SK-N-SH (cell line): ENCODE measurements around the gene LAMTOR2. TPM values are rescaled to one million over a fixed set of nuclear protein-coding genes. Genes with fewer than 3 reads are reported as not detected.

Experiments used
- CTCF ChIA-PET: fragments of 300-600, 350-600 bp; formaldehyde crosslinking; extraction: SDS; loops from one replicate; lab custom pipeline; 2021; lab: Yijun Ruan, JAX
- POLR2A ChIA-PET: fragments of 350-600 bp; sonication (Branson Sonifier 250); formaldehyde crosslinking; extraction: SDS; loops from one replicate; lab custom pipeline; 2020; ENCODE audit warnings: antibody characterized with exemption, inconsistent platforms; lab: Yijun Ruan, JAX
- DNase-seq: peaks from one replicate; pipeline ENCODE4 v3.0.0; 2012
- H2AFZ ChIP-seq: fragments of 200-600 bp; sonication (generic); 2 replicates; pipeline ENCODE4 v1.8.1; 2016; ENCODE audit warnings: antibody characterized with exemption, mild to moderate bottlenecking, low read depth
- H3F3A ChIP-seq: fragments of 200-600 bp; sonication (generic); replicated peaks from 2 replicates; pipeline ENCODE3; 2016; ENCODE audit warnings: antibody characterized with exemption, mild to moderate bottlenecking; ENCODE audit not compliant: insufficient read depth
- H3K27ac ChIP-seq, 2 experiments: fragments of 200-500 bp in 1 of 2; fragments of 200-600 bp in 1 of 2; sonication (Bioruptor generic) in 1 of 2; sonication (generic), shearing (Covaris generic) in 1 of 2; 2 replicates each; pipeline versions ENCODE4 v1.5.1 to v1.6.1; 2014 to 2016; ENCODE audit warnings: low read depth in 2 of 2, inconsistent platforms in 1 of 2, low read length in 1 of 2, mild to moderate bottlenecking in 1 of 2, mixed read lengths in 1 of 2
- H3K27me3 ChIP-seq: fragments of 200-600 bp; sonication (generic), shearing (Covaris generic); 2 replicates; pipeline ENCODE4 v1.6.1; 2016; ENCODE audit warnings: mixed run types; ENCODE audit not compliant: insufficient read depth
- H3K36me3 ChIP-seq, 2 experiments: fragments of 200-500 bp in 1 of 2; fragments of 200-600 bp in 1 of 2; sonication (Bioruptor generic) in 1 of 2; sonication (generic) in 1 of 2; replicated peaks in 1 of 2; 2 replicates each; pipeline versions ENCODE3 to v1.5.1; 2014 to 2016; ENCODE audit warnings: low read length in 1 of 2, mild to moderate bottlenecking in 1 of 2; ENCODE audit not compliant: insufficient read depth in 2 of 2, control insufficient read depth in 1 of 2
- H3K4me1 ChIP-seq, 2 experiments: fragments of 200-500 bp in 1 of 2; fragments of 200-600 bp in 1 of 2; sonication (Bioruptor generic) in 1 of 2; sonication (generic), shearing (Covaris generic) in 1 of 2; 2 replicates each; pipeline versions ENCODE4 v1.5.1 to v1.6.1; 2014 to 2016; ENCODE audit warnings: low read depth in 1 of 2, low read length in 1 of 2, mixed run types in 1 of 2; ENCODE audit not compliant: insufficient read depth in 2 of 2, control insufficient read depth in 1 of 2
- H3K4me2 ChIP-seq: fragments of 200-600 bp; sonication (generic), shearing (Covaris generic); 2 replicates; pipeline ENCODE4 v1.6.1; 2017; ENCODE audit warnings: mixed run types
- H3K4me3 ChIP-seq, 2 experiments: fragments of 200-500 bp in 1 of 2; fragments of 200-600 bp in 1 of 2; sonication (Bioruptor generic) in 1 of 2; sonication (generic), shearing (Covaris generic) in 1 of 2; 2 replicates each; pipeline versions ENCODE4 v1.5.1 to v1.8.1; 2014 to 2016; ENCODE audit warnings: low read depth in 2 of 2, inconsistent platforms in 1 of 2, low read length in 1 of 2, mild to moderate bottlenecking in 1 of 2, mixed read lengths in 1 of 2, moderate library complexity in 1 of 2
- H3K79me2 ChIP-seq: fragments of 200-600 bp; sonication (generic); 2 replicates; pipeline ENCODE4 v1.8.1; 2017; ENCODE audit warnings: mild to moderate bottlenecking; ENCODE audit not compliant: insufficient read depth
- H3K9ac ChIP-seq: fragments of 200-600 bp; sonication (generic); 2 replicates; pipeline ENCODE4 v1.6.1; 2017; ENCODE audit warnings: mixed run types
- H3K9me2 ChIP-seq: fragments of 200-600 bp; sonication (generic); 2 replicates; pipeline ENCODE4 v1.6.1; 2017; ENCODE audit warnings: mixed run types
- H3K9me3 ChIP-seq: fragments of 200-600 bp; sonication (generic); 2 replicates; pipeline ENCODE4 v1.6.1; 2017; ENCODE audit warnings: mixed run types, mild to moderate bottlenecking, moderate library complexity
- H4K20me1 ChIP-seq: fragments of 200-600 bp; sonication (generic); 2 replicates; pipeline ENCODE4 v1.6.1; 2017; ENCODE audit warnings: mild to moderate bottlenecking, mixed run types; ENCODE audit not compliant: insufficient read depth
- ELF1 ChIP-seq: IDR thresholded peaks from 2 replicates; pipeline ENCODE4 v1.4.0; 2012
- GATA2 ChIP-seq: sonication (generic); formaldehyde crosslinking; IDR thresholded peaks from 2 replicates; pipeline ENCODE4 v1.5.0; 2020; ENCODE audit warnings: mild to moderate bottlenecking, missing genetic modification reagents
- MAX ChIP-seq: IDR thresholded peaks from 2 replicates; pipeline ENCODE4 v1.4.0; 2012; ENCODE audit warnings: low read depth
- MXI1 ChIP-seq: IDR thresholded peaks from 2 replicates; pipeline ENCODE4 v1.6.1; 2012; ENCODE audit warnings: mild to moderate bottlenecking, low read depth, low read length, improper control_type of control experiment
- POLR2AphosphoS5 ChIP-seq: IDR thresholded peaks from 2 replicates; pipeline ENCODE4 v1.6.1; 2012; ENCODE audit warnings: low read depth, low read length
- RAD21 ChIP-seq: IDR thresholded peaks from 2 replicates; pipeline ENCODE4 v1.6.1; 2012; ENCODE audit warnings: mild to moderate bottlenecking, low read length
- REST ChIP-seq: IDR thresholded peaks from 2 replicates; pipeline ENCODE4 v1.6.1; 2012; ENCODE audit warnings: mild to moderate bottlenecking, low read depth, low read length, moderate library complexity
- TAF1 ChIP-seq: IDR thresholded peaks from 2 replicates; pipeline ENCODE4 v1.6.1; 2012; ENCODE audit warnings: low read depth, mild to moderate bottlenecking, low read length, moderate library complexity, borderline replicate concordance
- TCF12 ChIP-seq: IDR thresholded peaks from 2 replicates; pipeline ENCODE4 v1.4.0; 2012
- TEAD4 ChIP-seq: IDR thresholded peaks from 2 replicates; pipeline ENCODE4 v1.4.0; 2012; ENCODE audit warnings: mild to moderate bottlenecking, borderline replicate concordance; ENCODE audit not compliant: insufficient read depth
- ZBTB33 ChIP-seq: IDR thresholded peaks from 2 replicates; pipeline ENCODE4 v1.4.0; 2012; ENCODE audit warnings: low read depth, borderline replicate concordance
- WGBS: methylation state at CpG from one replicate; pipeline ENCODE4 v1.1.6; 2017; ENCODE audit warnings: low lambda C conversion rate; 5-methylcytosine and 5-hydroxymethylcytosine counted together
- polyA plus RNA-seq, 3 experiments: library from polyadenylated mRNA; depleted of rRNA; stranded (reverse); fragments of >200 nt; gene quantifications; 2 replicates each; pipeline ENCODE4 v1.2.3, GENCODE V29; 2012

LAMTOR2 gene
- polyA plus RNA-seq, 1 of the 3 experiments (the other 2 are of a cell fraction) = 230 TPM

- 91% methylated on average over 1 of the region's 1 CpG for WGBS
- H3K9me3 ChIP-seq = no peaks in the 10 kb centered on the region
- peaks cover 40% of the 10 kb centered on the region for H3K79me2 ChIP-seq
- H4K20me1 ChIP-seq = peaks cover 8% of the 10 kb centered on the region
- no peak overlapping the region for H3K27ac ChIP-seq
- ChIA-PET CTCF (interaction anchor here (1.6 kb wide), 1 partner anchor 14 kb away, joined by 5 read pairs; no protein-coding TSS in a partner anchor), POLR2A (no interaction called here)
- H3K9me2 ChIP-seq = no peaks in the 10 kb centered on the region
- H3K27me3 ChIP-seq = no peaks in the 10 kb centered on the region
- H2AFZ ChIP-seq = no peak overlapping the region
- H3K4me3 ChIP-seq = no peak overlapping the region
- no peak overlapping the region for H3K4me2 ChIP-seq
- no peak overlapping the region for H3K9ac ChIP-seq
- DNase-seq = no peak
- TF ChIP-seq REST (no peak), TEAD4 (no peak), RAD21 (no peak), MXI1 (no peak), GATA2 (no peak), ZBTB33 (no peak), TAF1 (no peak), POLR2AphosphoS5 (no peak), MAX (no peak), ELF1 (no peak), TCF12 (no peak)
- H3K36me3 ChIP-seq = peaks cover 2 to 16% of the 10 kb centered on the region in 2 experiments
- H3F3A ChIP-seq = peaks cover 8% of the 10 kb centered on the region
- H3K4me1 ChIP-seq = peaks cover 10 to 17% of the 10 kb centered on the region in 2 experiments; a peak in 3 of 4 replicates
Observed at GRCh38 chr1:156056326-156056849, 1.8 kb downstream of the LAMTOR2 start.
